ENCODE data around the gene PCDH9. TPM values are rescaled to one million over a fixed set of nuclear protein-coding genes. Genes with fewer than 3 reads are reported as not detected.

The PCDH9 gene
- total RNA-seq, 1 donor from 2014 or later = 1.7 TPM

DNA sequence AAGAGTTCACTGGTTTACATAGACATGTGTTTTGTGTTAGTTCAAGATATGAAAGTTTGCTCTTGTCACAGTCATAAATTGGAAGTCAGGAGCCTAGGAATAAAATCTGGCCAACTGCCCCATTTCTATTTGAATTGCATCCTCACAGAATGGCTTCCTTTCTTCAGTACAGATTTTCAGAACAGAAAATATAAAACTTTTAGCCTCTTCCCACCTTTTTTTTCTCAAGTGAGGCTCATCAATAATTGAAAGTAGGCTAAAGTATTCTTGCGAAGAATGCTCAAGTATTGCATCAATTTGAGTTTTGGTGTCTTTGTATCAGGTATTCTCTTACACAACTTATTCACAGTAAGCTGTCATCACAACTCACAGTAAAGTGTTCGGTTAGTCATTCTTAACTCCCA, 802.7 kb downstream of the PCDH9 start:
- no peaks in the 10 kb centered on the region for H3K4me1 Mint-ChIP-seq (ENCODE audit: low read depth)
- H3K27me3 Mint-ChIP-seq = no peaks in the 10 kb centered on the region
- TF ChIP-seq, protein P1, sequence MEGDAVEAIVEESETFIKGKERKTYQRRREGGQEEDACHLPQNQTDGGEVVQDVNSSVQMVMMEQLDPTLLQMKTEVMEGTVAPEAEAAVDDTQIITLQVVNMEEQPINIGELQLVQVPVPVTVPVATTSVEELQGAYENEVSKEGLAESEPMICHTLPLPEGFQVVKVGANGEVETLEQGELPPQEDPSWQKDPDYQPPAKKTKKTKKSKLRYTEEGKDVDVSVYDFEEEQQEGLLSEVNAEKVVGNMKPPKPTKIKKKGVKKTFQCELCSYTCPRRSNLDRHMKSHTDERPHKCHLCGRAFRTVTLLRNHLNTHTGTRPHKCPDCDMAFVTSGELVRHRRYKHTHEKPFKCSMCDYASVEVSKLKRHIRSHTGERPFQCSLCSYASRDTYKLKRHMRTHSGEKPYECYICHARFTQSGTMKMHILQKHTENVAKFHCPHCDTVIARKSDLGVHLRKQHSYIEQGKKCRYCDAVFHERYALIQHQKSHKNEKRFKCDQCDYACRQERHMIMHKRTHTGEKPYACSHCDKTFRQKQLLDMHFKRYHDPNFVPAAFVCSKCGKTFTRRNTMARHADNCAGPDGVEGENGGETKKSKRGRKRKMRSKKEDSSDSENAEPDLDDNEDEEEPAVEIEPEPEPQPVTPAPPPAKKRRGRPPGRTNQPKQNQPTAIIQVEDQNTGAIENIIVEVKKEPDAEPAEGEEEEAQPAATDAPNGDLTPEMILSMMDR (IDR thresholded peaks at IDR 0.05; ENCODE audit: unreplicated experiment) = no peak
- no peak overlapping the region for H3K4me3 Mint-ChIP-seq (ENCODE audit: low read depth)
- H3K36me3 Mint-ChIP-seq (ENCODE audit: insufficient read depth) = no peaks in the 10 kb centered on the region
- no peak for DNase-seq (ENCODE audit: low spot score, unreplicated experiment)
- H3K27ac Mint-ChIP-seq = no peak overlapping the region
- peaks cover 2% of the 10 kb centered on the region for H3K9me3 Mint-ChIP-seq (ENCODE audit: low read depth)

DNA sequence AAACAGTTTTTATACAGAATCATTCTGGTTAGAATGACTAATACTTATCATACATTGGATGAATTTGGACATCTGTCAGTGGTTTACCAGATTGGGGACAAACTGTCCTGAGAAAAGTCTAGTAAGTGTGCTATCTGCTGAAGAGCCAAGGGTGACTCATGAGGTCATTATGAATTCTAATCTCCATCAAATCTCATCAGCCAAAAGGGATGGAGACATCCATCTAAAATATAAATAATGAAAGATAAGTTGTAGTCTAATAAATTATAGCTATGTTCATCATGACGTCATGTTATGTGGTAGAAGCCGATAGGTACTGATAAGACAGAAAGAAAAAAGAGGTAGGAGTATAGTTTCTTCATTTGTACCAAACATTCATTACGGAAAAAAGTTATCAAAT, 804.4 kb downstream of the PCDH9 start:
- no peak for DNase-seq (ENCODE audit: low spot score, unreplicated experiment)
- Mint-ChIP-seq H3K9me3 (ENCODE audit: low read depth) (peaks cover 18% of the 10 kb centered on the region), H3K4me1 (ENCODE audit: low read depth) (no peaks in the 10 kb centered on the region), H3K4me3 (ENCODE audit: low read depth) (no peak overlapping the region), H3K36me3 (ENCODE audit: insufficient read depth) (peaks cover 3% of the 10 kb centered on the region), H3K27ac (no peak overlapping the region), H3K27me3 (no peaks in the 10 kb centered on the region)
- TF ChIP-seq, protein P1 (IDR thresholded peaks at IDR 0.05; ENCODE audit: unreplicated experiment) = no peak

DNA sequence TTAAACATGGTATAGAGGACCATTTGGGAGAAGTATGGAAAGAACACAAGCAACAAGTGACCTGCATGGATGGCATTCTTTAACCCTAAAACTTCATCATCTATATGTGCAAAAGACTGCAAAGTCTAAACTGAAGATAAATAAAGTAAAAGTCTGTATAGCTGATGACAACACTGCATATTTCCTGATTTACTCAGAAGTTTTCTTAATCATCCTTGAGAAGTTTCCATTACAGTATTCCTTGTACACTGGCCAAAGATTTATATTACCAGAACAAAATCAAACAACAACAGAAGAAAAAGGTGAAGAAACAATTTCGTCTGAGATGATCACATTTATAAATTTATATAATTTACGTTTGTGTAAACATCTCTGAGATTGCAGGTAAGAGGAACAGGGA, 805.7 kb downstream of the PCDH9 start:
- Mint-ChIP-seq H3K4me3 (ENCODE audit: low read depth) (no peak overlapping the region), H3K27ac (no peak overlapping the region), H3K27me3 (no peaks in the 10 kb centered on the region), H3K4me1 (ENCODE audit: low read depth) (no peaks in the 10 kb centered on the region), H3K36me3 (ENCODE audit: insufficient read depth) (peaks cover 3% of the 10 kb centered on the region), H3K9me3 (ENCODE audit: low read depth) (peaks cover 19% of the 10 kb centered on the region)
- TF ChIP-seq, protein P1 (IDR thresholded peaks at IDR 0.05; ENCODE audit: unreplicated experiment) = no peak
- DNase-seq (ENCODE audit: low spot score, unreplicated experiment) = no peak

DNA sequence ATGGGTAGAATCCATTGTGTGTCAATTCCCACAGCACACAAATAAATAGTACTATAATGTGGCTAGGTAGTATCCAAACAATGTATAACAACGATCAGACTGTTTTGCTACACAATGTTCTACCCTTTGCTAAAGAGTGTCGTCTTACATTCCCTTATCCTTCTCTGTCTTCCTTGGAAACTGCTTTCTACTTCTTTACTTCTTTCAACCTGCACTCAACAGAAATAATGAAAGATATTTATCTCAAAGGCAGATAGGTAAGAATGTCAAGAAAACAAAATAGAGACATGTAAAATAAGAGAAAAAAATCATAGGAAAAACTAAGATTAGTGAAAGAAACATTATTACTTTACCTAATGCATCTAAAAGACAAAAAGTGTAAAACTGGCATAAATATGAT, 814.7 kb downstream of the PCDH9 start:
- Mint-ChIP-seq H3K27me3 (no peaks in the 10 kb centered on the region), H3K9me3 (ENCODE audit: low read depth) (peaks cover 11% of the 10 kb centered on the region), H3K36me3 (ENCODE audit: insufficient read depth) (peaks cover 1% of the 10 kb centered on the region), H3K4me1 (ENCODE audit: low read depth) (peaks cover 1% of the 10 kb centered on the region), H3K4me3 (ENCODE audit: low read depth) (no peak overlapping the region), H3K27ac (peak overlapping the region; percentile 22)
- TF ChIP-seq, protein P1 (IDR thresholded peaks at IDR 0.05; ENCODE audit: unreplicated experiment) = no peak
- no peak for DNase-seq (ENCODE audit: low spot score, unreplicated experiment)

DNA sequence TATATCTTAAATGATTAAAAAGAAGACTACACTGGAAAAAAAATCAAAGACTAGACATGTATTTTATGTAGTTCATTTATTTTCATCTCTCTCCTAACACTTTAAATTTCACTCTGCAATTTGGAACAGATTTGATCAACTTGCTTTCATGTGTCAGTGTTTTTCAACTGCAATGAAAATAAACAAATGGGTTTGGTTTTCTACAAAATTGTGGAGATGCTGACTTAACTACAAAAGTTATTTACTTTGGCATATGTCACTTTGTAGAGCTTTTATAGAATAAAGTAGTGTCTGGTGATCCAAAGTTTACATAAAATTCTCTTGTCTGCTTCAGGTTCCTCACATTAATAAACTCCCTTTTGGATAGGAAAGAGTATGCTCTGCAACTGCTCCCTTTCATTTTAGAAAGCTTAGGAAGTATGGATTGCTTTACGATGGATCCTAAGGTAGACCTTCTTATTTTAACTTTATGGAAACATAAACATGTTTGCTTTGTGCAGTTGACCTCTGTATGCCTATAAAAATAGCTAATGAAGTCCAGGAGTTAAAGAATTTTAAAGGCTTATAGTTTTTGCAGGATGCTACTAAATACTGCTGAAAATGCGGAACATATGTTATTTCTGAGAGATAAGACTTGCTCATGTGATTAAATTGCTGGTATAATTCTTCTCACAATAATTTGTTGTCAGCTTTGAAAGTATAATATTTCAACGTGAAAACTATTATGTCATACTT, 815.9 kb downstream of the PCDH9 start:
- H3K4me3 Mint-ChIP-seq (ENCODE audit: low read depth) = no peak overlapping the region
- no peaks in the 10 kb centered on the region for H3K27me3 Mint-ChIP-seq
- H3K4me1 Mint-ChIP-seq (ENCODE audit: low read depth) = peaks cover 1% of the 10 kb centered on the region
- peaks cover 1% of the 10 kb centered on the region for H3K36me3 Mint-ChIP-seq (ENCODE audit: insufficient read depth)
- DNase-seq (ENCODE audit: low spot score, unreplicated experiment) = no peak
- no peak overlapping the region for H3K27ac Mint-ChIP-seq
- peaks cover 11% of the 10 kb centered on the region for H3K9me3 Mint-ChIP-seq (ENCODE audit: low read depth)
- TF ChIP-seq, protein P1 (IDR thresholded peaks at IDR 0.05; ENCODE audit: unreplicated experiment) = no peak
